IPS-NIHi7 (cell line): ENCODE results near the gene ACOT4.
"Not testable (repeated sequence)": the region's sequence is repeated elsewhere in the genome, so short reads cannot be mapped to it uniquely, and the experiment has no call there.

Source experiments
- DNase-seq: peaks from one replicate; pipeline ENCODE4 v3.0.0; 2012; ENCODE audit warnings: mixed read lengths; ENCODE audit errors: extremely low spot score

ACOT4 gene

DNA sequence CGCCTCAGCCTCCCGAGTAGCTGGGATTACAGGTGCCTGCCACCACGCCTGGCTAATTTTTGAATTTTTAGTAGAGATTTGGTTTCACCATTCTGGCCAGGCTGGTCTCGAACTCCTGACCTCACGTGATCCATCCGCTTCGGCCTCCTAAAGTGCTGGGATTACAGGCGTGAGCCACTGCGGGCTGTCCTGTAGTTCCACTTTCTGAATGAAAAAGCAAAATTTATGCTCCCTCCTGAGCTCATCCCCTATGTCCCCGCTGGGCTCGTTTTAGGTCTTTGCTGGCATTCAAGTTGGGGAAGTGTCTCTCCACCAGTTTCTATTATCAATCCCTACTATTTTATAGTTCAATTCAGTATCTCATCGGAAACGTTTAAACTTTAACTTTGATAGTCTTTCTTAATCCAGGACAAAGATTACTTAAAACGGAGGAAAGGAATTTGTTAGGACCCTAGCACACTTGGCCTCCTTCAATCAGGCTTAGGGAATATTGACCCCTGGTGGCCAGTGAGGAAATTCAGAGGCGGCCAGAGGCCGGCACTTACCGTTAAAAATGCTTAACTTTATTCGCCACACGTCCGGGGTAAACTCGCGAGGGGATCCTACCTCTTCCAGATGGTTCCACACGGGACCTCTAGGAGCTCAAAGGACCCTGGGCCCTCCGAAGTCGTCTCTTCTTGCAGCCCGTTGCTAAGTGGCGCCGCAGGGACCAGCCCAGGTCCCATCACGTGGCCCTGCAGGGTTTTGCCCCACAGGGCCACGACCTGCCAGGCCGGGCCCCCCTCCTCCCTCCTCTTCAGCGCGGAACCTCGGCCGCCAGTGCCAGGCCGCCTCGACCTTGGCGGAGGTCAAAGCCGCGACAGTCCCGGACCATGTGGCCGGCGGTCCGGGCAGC lies 41.7 kb downstream of the ACOT4 start:
- peak; percentile 66 for DNase-seq

DNA sequence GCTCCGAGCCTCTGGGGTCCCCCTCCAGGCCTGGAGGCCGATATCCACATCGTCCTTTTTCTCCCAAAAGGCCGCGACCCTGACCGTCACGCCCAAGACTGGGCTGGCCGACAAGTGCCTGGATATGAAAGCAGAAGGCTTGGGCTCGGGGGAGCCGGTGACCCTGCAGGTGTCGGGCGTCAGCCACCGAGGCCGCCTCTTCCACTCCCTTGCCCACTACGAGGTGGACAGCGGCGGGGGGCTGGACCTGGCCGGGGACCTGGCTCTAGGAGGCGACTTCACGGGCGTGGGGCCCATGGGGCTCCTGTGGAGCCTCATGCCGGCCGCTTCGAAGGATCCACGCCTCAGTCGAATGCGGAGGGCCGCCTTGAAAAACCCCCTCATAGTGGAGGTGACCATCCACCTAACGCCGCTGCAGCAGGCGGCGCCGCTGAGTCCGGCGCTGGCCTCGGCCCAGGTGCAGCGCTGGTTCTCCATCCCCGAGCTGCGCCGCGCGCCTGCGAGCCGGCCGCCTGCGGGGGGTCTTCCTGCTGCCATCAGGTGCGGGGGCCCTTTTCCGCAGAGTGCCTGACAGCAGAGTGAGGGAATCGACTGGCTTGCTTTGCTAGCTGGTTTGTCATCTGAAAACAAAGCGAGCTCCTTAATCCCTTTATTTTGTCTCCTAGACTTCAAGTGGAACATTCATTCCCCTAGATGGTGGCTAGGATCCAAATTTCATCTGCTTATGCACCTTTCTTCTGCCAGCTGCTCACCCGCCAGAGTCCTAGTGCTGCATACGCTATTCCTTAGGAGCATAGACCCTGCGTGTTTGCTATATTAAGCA lies 42.5 kb downstream of the ACOT4 start:
- DNase-seq: peak; percentile 86

- DNase-seq: not testable (repeated sequence)
Measured at GRCh38 chr14:73636355-73636754, 44.7 kb downstream of the ACOT4 start.

- no peak for DNase-seq
Measured at GRCh38 chr14:73637830-73638229, 46.2 kb downstream of the ACOT4 start.

- no peak for DNase-seq
Measured at GRCh38 chr14:73640796-73641365, 49.2 kb downstream of the ACOT4 start.

GRCh38 chr14:73644531-73645247 lies 53.0 kb downstream of the ACOT4 start, which contains the start of gene DNAL1:
Gene DNAL1, plus strand, starts transcription at chr14:73644986. Its CDS starts 54 bp downstream, at chr14:73645040.
- peak; percentile 99 for DNase-seq

- no peak for DNase-seq
Measured at GRCh38 chr14:73645248-73645610, 53.6 kb downstream of the ACOT4 start.
